H1 (cell line): ENCODE results near the gene ZNF516. TPM values are rescaled to one million over a fixed set of nuclear protein-coding genes. Genes with fewer than 3 reads are reported as not detected.

ENCODE experiments used
- CTCF ChIA-PET: fragments of 300-600 bp; sonication (Branson Sonifier 250); formaldehyde crosslinking; loops from one replicate; lab custom pipeline; 2021; ENCODE audit not compliant: partially characterized antibody; lab: Charles Lee
- POLR2A ChIA-PET: fragments of 300-600 bp; sonication (Branson Sonifier 250); formaldehyde crosslinking; loops from one replicate; lab custom pipeline; 2021; ENCODE audit warnings: inconsistent platforms; ENCODE audit not compliant: partially characterized antibody; lab: Charles Lee
- DNase-seq, 2 experiments: peaks; one replicate each; pipeline versions ENCODE4 v3.0.0 to v3.0.0-alpha.2; 2010 to 2022; ENCODE audit warnings: low spot score in 2 of 2, low read depth in 1 of 2, mixed read lengths in 1 of 2
- FAIRE-seq: peaks from 2 replicates; lab custom pipeline; 2011; peaks lifted over from hg19 to GRCh38; lab: Jason Lieb, UNC
- H2AFZ ChIP-seq: 2 replicates; pipeline ENCODE4 v1.8.1; 2012; ENCODE audit warnings: low read length, inconsistent platforms
- H2AK5ac ChIP-seq: 2 replicates; pipeline ENCODE4 v1.6.1; 2013; ENCODE audit warnings: low read depth, low read length
- H2BK120ac ChIP-seq: replicated peaks from 2 replicates; pipeline ENCODE3; 2013; ENCODE audit warnings: low read depth, low read length, inconsistent platforms
- H2BK12ac ChIP-seq: 2 replicates; pipeline ENCODE4 v1.6.1; 2013; ENCODE audit warnings: low read depth, low read length
- H2BK15ac ChIP-seq: 2 replicates; pipeline ENCODE4 v1.6.1; 2013; ENCODE audit warnings: low read length
- H2BK20ac ChIP-seq: 2 replicates; pipeline ENCODE4 v1.6.1; 2013; ENCODE audit warnings: low read length
- H2BK5ac ChIP-seq: 2 replicates; pipeline ENCODE4 v1.6.1; 2013; ENCODE audit warnings: low read depth, low read length
- H3K14ac ChIP-seq: 2 replicates; pipeline ENCODE4 v1.6.1; 2013; ENCODE audit warnings: inconsistent platforms; ENCODE audit not compliant: insufficient read length
- H3K18ac ChIP-seq: 2 replicates; pipeline ENCODE4 v1.6.1; 2013; ENCODE audit warnings: low read length; ENCODE audit errors: extremely low read depth
- H3K23ac ChIP-seq: 2 replicates; pipeline ENCODE4 v1.6.1; 2013; ENCODE audit warnings: inconsistent platforms; ENCODE audit not compliant: insufficient read length
- H3K23me2 ChIP-seq: 2 replicates; pipeline ENCODE4 v1.6.1; 2013; ENCODE audit warnings: low read depth, low read length
- H3K27ac ChIP-seq: 2 replicates; pipeline ENCODE4 v1.6.1; 2011; ENCODE audit warnings: low read depth, low read length, inconsistent platforms
- H3K27me3 ChIP-seq, 4 experiments: replicated peaks in 1 of 4; 1 replicate in 1 of 4; 2 replicates in 3 of 4; pipeline versions ENCODE4 v1.6.1 to v1.8.1; 2011 to 2013; ENCODE audit warnings: low read length in 3 of 4, mild to moderate bottlenecking in 3 of 4, inconsistent platforms in 2 of 4, mixed read lengths in 2 of 4, moderate library complexity in 1 of 4; ENCODE audit not compliant: control insufficient read depth in 3 of 4, insufficient read depth in 3 of 4; ENCODE audit errors: extremely low read depth in 1 of 4
- H3K36me3 ChIP-seq, 4 experiments: 2 replicates each; pipeline versions ENCODE4 v1.6.1 to v1.8.1; 2011 to 2013; ENCODE audit warnings: mild to moderate bottlenecking in 4 of 4, low read length in 3 of 4, moderate library complexity in 2 of 4, control low read depth in 1 of 4, inconsistent platforms in 1 of 4; ENCODE audit not compliant: insufficient read depth in 4 of 4, control insufficient read depth in 2 of 4
- H3K4ac ChIP-seq: replicated peaks from 2 replicates; pipeline ENCODE3; 2013; ENCODE audit warnings: low read length, low read depth, mixed read lengths, inconsistent platforms; ENCODE audit not compliant: insufficient read length
- H3K4me1 ChIP-seq, 4 experiments: replicated peaks in 1 of 4; 1 replicate in 1 of 4; 2 replicates in 3 of 4; pipeline versions ENCODE4 v1.6.1 to v1.8.1; 2011 to 2013; ENCODE audit warnings: low read length in 3 of 4, inconsistent platforms in 2 of 4, mixed read lengths in 1 of 4; ENCODE audit not compliant: insufficient read depth in 4 of 4, control insufficient read depth in 3 of 4
- H3K4me2 ChIP-seq, 2 experiments: 2 replicates each; pipeline versions ENCODE4 v1.6.1 to v1.8.1; 2011 to 2013; ENCODE audit warnings: low read depth in 2 of 2, low read length in 2 of 2, control low read depth in 1 of 2, inconsistent platforms in 1 of 2, mild to moderate bottlenecking in 1 of 2; ENCODE audit not compliant: insufficient read depth in 1 of 2
- H3K4me3 ChIP-seq, 4 experiments: fragments of 200-600, 300-600 bp in 1 of 4; sonication (generic), shearing (Covaris generic), sonication (Bioruptor Twin) in 1 of 4; 2 replicates each; pipeline versions ENCODE4 v1.5.1 to v1.8.1; 2011 to 2016; ENCODE audit warnings: low read length in 4 of 4, low read depth in 3 of 4, control low read depth in 2 of 4, inconsistent platforms in 2 of 4, mild to moderate bottlenecking in 2 of 4, mixed read lengths in 1 of 4, moderate library complexity in 1 of 4; ENCODE audit not compliant: insufficient read depth in 2 of 4; ENCODE audit errors: extremely low read depth in 1 of 4
- H3K56ac ChIP-seq: replicated peaks from 2 replicates; pipeline ENCODE3; 2013; ENCODE audit warnings: low read depth, mild to moderate bottlenecking, mixed read lengths, low read length, inconsistent platforms; ENCODE audit not compliant: insufficient read length
- H3K79me1 ChIP-seq: 2 replicates; pipeline ENCODE4 v1.6.1; 2013; ENCODE audit warnings: low read depth, low read length, control low read depth
- H3K79me2 ChIP-seq, 2 experiments: 2 replicates each; pipeline versions ENCODE4 v1.6.1 to v1.8.1; 2012 to 2013; ENCODE audit warnings: low read length in 2 of 2, mild to moderate bottlenecking in 2 of 2, inconsistent platforms in 1 of 2; ENCODE audit not compliant: insufficient read depth in 2 of 2, control insufficient read depth in 1 of 2
- H3K9ac ChIP-seq, 4 experiments: replicated peaks in 1 of 4; 1 replicate in 1 of 4; 2 replicates in 3 of 4; pipeline versions ENCODE4 v1.6.1 to v1.8.1; 2011 to 2013; ENCODE audit warnings: low read depth in 3 of 4, low read length in 3 of 4, control low read depth in 2 of 4, mild to moderate bottlenecking in 2 of 4, moderate library complexity in 2 of 4, inconsistent platforms in 1 of 4; ENCODE audit errors: extremely low read depth in 1 of 4
- H3K9me3 ChIP-seq, 2 experiments: 2 replicates each; pipeline versions ENCODE4 v1.6.1 to v1.8.1; 2012 to 2013; ENCODE audit warnings: mild to moderate bottlenecking in 2 of 2, moderate library complexity in 2 of 2, control low read depth in 1 of 2, inconsistent platforms in 1 of 2, low read depth in 1 of 2, low read length in 1 of 2, mixed read lengths in 1 of 2; ENCODE audit not compliant: insufficient read depth in 2 of 2
- H4K20me1 ChIP-seq, 2 experiments: replicated peaks in 1 of 2; 2 replicates each; pipeline versions ENCODE3 to v1.8.1; 2011 to 2013; ENCODE audit warnings: inconsistent platforms in 2 of 2, low read length in 2 of 2, mild to moderate bottlenecking in 1 of 2; ENCODE audit not compliant: insufficient read depth in 2 of 2, control insufficient read depth in 1 of 2
- H4K5ac ChIP-seq: 2 replicates; pipeline ENCODE4 v1.6.1; 2013; ENCODE audit warnings: low read length, low read depth, mixed read lengths, inconsistent platforms; ENCODE audit not compliant: insufficient read length
- H4K8ac ChIP-seq: 2 replicates; pipeline ENCODE4 v1.8.0; 2013; ENCODE audit warnings: mild to moderate bottlenecking, moderate library complexity, low read length, inconsistent platforms; ENCODE audit not compliant: insufficient read depth; ENCODE audit errors: extremely low read depth
- H4K91ac ChIP-seq: replicated peaks from 2 replicates; pipeline ENCODE3; 2013; ENCODE audit warnings: low read length, mixed read lengths, inconsistent platforms; ENCODE audit not compliant: insufficient read length
- CEBPB ChIP-seq: IDR thresholded peaks from 2 replicates; pipeline ENCODE4 v1.6.1; 2012; ENCODE audit warnings: low read depth, low read length
- CTBP2 ChIP-seq: IDR thresholded peaks from 2 replicates; pipeline ENCODE4 v1.7.0; 2011; ENCODE audit warnings: borderline replicate concordance, mild to moderate bottlenecking, moderate library complexity, mixed read lengths, low read length; ENCODE audit not compliant: insufficient read depth, insufficient read length
- EZH2 ChIP-seq: fragments of 200-600 bp; sonication (generic); IDR thresholded peaks from 2 replicates; pipeline ENCODE4 v1.7.1; 2012; ENCODE audit warnings: low read depth, mild to moderate bottlenecking, moderate library complexity, low read length, inconsistent platforms; ENCODE audit not compliant: severe bottlenecking
- PHF8 ChIP-seq: fragments of 200-600 bp; sonication (generic); conservative IDR thresholded peaks from 2 replicates; pipeline ENCODE4 v1.7.1; 2012; ENCODE audit warnings: low read depth, mild to moderate bottlenecking, inconsistent platforms, low read length, moderate library complexity
- RAD21 ChIP-seq, 2 experiments: IDR thresholded peaks in 1 of 2; conservative IDR thresholded peaks in 1 of 2; 2 replicates each; pipeline ENCODE4 v1.6.1; 2011; ENCODE audit warnings: low read depth in 2 of 2, low read length in 2 of 2, improper control_type of control experiment in 1 of 2, inconsistent platforms in 1 of 2, mild to moderate bottlenecking in 1 of 2, moderate library complexity in 1 of 2
- TAF7 ChIP-seq: optimal IDR thresholded peaks from 2 replicates; pipeline ENCODE3; 2011; ENCODE audit warnings: low read depth, mild to moderate bottlenecking, inconsistent platforms, low read length, moderate library complexity, borderline replicate concordance
- WGBS, 2 experiments: shearing (Covaris generic) in 1 of 2; methylation state at CpG; one replicate each; pipeline versions ENCODE4 v1.1.6 to v1.1.7; 2013 to 2015; ENCODE audit warnings: low lambda C conversion rate in 2 of 2, mixed read lengths in 2 of 2, inconsistent platforms in 1 of 2, low coverage in 1 of 2, missing lambda C conversion rate in 1 of 2; ENCODE audit not compliant: insufficient replicate concordance in 2 of 2, insufficient coverage in 1 of 2, insufficient read length in 1 of 2; ENCODE audit errors: extremely low coverage in 1 of 2, missing lambda C conversion rate in 1 of 2; 5-methylcytosine and 5-hydroxymethylcytosine counted together
- polyA plus RNA-seq, 7 experiments: library from polyadenylated mRNA; depleted of rRNA in 3 of 7; stranded (reverse) in 5 of 7; unstranded in 2 of 7; fragments of >200 nt in 5 of 7; fragments of 200-250 nt in 2 of 7; gene quantifications; 1 replicate in 5 of 7; 2 replicates in 1 of 7; 4 replicates in 1 of 7; pipeline versions ENCODE4 v1.2.1 to v1.2.3, GENCODE V29; 2011 to 2013; ENCODE audit warnings: missing spikeins in 2 of 7, mixed read lengths in 2 of 7
- total RNA-seq: library from RNA; stranded (reverse); fragmentation: NEBNext Ultra II Directional; extraction: Animal tissue kit (Norgen Biotek cat#: 25700); gene quantifications from 2 replicates; pipeline ENCODE4 v1.2.1, GENCODE V29; 2021

The ZNF516 gene
- total and polyA plus RNA-seq, 2 of the 8 experiments (the other 6 are each of a cell fraction or from before 2014, with no cell fraction given): 7.3 to 17.0 TPM

DNA sequence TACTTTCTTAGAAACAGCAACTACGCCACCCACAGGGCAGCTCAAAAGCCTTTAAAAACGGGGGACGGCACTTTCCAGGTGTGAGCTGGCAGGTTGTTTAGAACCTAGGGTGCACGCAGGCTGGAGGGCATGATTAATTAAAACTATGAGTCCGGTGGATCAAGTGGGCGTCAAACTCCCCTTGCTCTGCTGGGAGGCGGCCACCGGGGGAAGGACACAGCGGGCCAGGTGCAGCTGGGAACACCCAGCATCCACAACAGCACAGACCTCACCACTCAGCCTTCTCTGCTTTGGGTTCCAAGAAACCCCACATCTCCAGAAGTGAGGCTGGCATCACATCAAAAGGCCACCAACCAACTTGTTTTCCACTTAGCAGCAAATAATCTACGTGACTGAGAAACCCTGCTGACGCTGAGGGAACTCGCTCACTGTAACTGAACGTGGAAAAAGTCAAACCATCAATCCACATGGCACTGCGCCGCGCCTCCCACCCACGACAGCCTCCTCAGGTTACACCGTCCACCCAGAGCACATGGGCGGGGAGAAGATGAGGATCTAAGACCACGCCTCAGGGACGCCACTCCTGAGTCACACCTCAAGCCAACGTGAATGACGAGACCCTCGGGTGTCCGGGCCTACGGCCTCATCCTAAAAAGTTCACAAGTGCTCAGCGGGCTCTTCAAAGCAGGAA is 118.2 kb downstream of the ZNF516 start:
- Histone ChIP-seq H3K4ac (no peak overlapping the region), H2BK120ac (no peak overlapping the region), H3K14ac (no peak overlapping the region), H2AK5ac (no peak overlapping the region), H3K79me1 (no peaks in the 10 kb centered on the region), H3K36me3 (peaks cover 0 to 8% (median 2%) of the 10 kb centered on the region in 4 experiments; a peak in 3 of 8 replicates), H2BK15ac (no peak overlapping the region), H3K9me3 (no peaks in the 10 kb centered on the region), H3K4me1 (peaks cover 0 to 5% (median 2%) of the 10 kb centered on the region in 4 experiments; a peak in 4 of 7 replicates), H3K79me2 (no peaks in the 10 kb centered on the region), H4K8ac (no peak overlapping the region), H3K56ac (no peak overlapping the region), H3K23me2 (no peaks in the 10 kb centered on the region), H2BK20ac (no peak overlapping the region), H3K27me3 (no peaks in the 10 kb centered on the region), H2AFZ (no peak overlapping the region), H3K9ac (no peak overlapping the region), H4K20me1 (no peaks in the 10 kb centered on the region), H3K23ac (no peak overlapping the region), H2BK12ac (no peak overlapping the region), H4K5ac (no peak overlapping the region), H3K18ac (no peak overlapping the region), H4K91ac (no peak overlapping the region), H2BK5ac (no peak overlapping the region), H3K4me3 (no peak overlapping the region), H3K27ac (no peak overlapping the region), H3K4me2 (no peak overlapping the region)
- DNase-seq (no peak), FAIRE-seq (no peak)
- POLR2A ChIA-PET: no interaction called here
- no peak for TF ChIP-seq TAF7
- no peak for TF ChIP-seq CEBPB
- no peak for TF ChIP-seq EZH2
- TF ChIP-seq PHF8: no peak
- no peak for TF ChIP-seq CTBP2
- 0 out of 4 replicates have a peak, but pooled peaks of 1 of the 2 experiments have one; percentile 6 for TF ChIP-seq RAD21 (IDR thresholded peaks at IDR 0.05 in 1 of 2, conservative IDR thresholded peaks at IDR 0.05 in 1 of 2; ENCODE audit: low read depth in 2 of 2, low read length in 2 of 2)
- CTCF ChIA-PET: no interaction called here
- 95% methylated on average over 27 of the region's 27 CpGs; no CpG with 5 or more reads in 1 of the 2 experiments for WGBS, 2 experiments
